D721Med (cell line): ENCODE results near the gene BARD1.
"Not testable (repeated sequence)": the region's sequence is repeated elsewhere in the genome, so short reads cannot be mapped to it uniquely, and the experiment has no call there.

Experiments used
- DNase-seq: peaks from one replicate; pipeline ENCODE4 v3.0.0; 2011; ENCODE audit warnings: low spot score; ENCODE audit not compliant: insufficient read length
- FAIRE-seq: peaks from 2 replicates; lab custom pipeline; 2011; peaks lifted over from hg19 to GRCh38; lab: Jason Lieb, UNC
- CTCF ChIP-seq: IDR thresholded peaks from 2 replicates; pipeline ENCODE4 v1.5.1; 2012; ENCODE audit warnings: mild to moderate bottlenecking, control low read depth; ENCODE audit not compliant: insufficient read depth; ENCODE audit errors: missing control alignments

BARD1 gene

DNA sequence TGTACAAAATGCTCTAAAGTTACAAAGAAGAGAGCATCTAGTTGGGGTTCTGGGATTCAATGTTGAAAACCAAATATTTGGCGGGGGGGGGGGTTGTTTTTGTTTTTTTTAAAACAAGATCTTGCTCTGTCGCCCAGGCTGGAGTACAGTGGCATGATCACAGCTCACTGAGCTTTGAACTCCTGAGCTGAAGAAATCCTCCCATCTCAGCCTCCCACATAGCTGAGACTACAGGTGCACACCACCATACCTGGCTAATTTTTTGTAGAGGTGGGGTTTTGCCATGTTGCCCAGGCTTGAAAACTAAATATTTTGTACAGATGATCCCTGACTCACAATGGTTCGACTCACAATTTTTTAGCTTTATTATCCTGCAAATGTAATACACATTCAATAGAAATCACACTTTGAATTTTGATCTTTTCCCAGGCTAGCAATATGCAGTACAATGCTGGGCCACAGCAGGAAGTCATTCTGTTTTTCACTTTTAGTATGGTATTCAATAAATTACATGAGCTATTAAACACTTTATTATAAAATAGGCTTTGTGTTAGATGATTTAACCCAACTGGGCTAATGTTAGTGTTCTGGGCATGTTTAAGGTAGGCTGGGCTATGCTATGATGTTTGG, 7.6 kb downstream of the BARD1 start:
- FAIRE-seq = no peak

GRCh38 chr2:214801068-214801467, 8.4 kb downstream of the BARD1 start:
- FAIRE-seq (no peak), DNase-seq (no peak)
- no peak for TF ChIP-seq CTCF

More for the DNA sequence above, 7.6 kb downstream of the BARD1 start:
- TF ChIP-seq CTCF = no peak
- DNase-seq = no peak

- TF ChIP-seq CTCF = no peak
Observed at GRCh38 chr2:214800180-214800579, 9.3 kb downstream of the BARD1 start.

GRCh38 chr2:214796911-214797310, 12.6 kb downstream of the BARD1 start:
- no peak for DNase-seq
- no peak for TF ChIP-seq CTCF
- peak; percentile 11 for FAIRE-seq

More at GRCh38 chr2:214800180-214800579, 9.3 kb downstream of the BARD1 start:
- FAIRE-seq (no peak), DNase-seq (no peak)

GRCh38 chr2:214783181-214783580, 26.3 kb downstream of the BARD1 start:
- DNase-seq, FAIRE-seq: not testable (repeated sequence)

GRCh38 chr2:214782671-214783070, 26.8 kb downstream of the BARD1 start:
- TF ChIP-seq CTCF = no peak
- no peak for DNase-seq
- FAIRE-seq = peak; percentile 44

DNA sequence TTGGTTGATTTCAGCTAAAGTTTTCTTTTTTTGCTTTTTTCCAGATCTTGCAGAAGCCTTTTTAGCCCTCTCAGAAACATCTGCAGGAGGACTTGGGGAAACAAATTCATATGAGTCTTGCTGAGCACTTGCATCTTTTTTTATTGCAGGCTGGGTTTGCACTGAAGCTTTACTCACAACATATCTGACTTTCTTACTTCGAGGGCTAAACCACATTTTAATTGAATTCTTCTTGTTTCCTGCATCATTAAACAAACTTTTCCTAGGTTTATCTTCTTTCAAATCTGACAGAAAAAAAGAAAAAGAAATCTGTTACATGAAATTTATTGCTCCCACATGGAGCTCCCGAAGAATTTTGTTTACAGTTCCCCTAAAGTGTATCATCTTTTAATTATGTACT, 28.3 kb downstream of the BARD1 start:
- DNase-seq (no peak), FAIRE-seq (no peak)
- no peak for TF ChIP-seq CTCF
